ENCODE results near the gene IP6K3.

DNA sequence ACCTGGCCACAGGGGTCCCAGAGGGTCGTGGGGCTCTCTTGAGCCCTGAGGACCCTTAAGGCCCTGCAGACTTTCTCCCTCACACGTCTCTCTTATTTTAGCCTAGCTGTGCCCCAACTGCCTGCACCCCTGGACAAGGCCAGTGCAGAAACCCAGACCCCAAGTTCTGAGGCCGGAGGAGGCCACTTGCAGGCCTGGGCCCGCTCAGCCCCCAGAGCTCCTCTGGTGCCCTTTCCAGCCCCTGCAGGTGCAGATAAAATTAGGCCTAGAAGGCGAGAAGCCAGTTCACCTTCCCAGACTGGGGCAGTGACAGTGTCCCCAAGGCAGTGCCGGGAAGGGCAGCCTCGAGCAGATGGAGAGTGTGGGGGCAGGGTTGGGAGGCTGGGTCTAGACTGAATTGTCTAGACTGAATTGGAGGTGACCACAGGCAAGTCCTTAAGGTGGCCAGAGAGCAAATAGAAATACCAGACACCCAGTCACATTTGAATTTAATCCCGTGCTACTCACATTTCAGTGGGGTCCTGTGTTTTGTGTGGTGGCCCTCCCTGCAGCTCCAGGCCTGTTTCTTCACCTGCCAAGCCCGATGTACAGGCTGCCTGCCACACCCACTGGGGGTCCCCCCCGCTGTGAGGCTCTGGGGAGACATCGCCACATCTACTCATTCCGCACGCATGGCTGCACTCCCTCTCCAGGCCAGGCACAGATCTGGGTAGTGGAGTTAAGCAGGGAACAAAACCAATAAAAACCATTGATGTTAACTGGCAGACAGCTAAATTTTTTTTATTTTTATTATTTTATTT is 8.6 kb upstream of the IP6K3 start:
- TF ChIP-seq, protein P1, sequence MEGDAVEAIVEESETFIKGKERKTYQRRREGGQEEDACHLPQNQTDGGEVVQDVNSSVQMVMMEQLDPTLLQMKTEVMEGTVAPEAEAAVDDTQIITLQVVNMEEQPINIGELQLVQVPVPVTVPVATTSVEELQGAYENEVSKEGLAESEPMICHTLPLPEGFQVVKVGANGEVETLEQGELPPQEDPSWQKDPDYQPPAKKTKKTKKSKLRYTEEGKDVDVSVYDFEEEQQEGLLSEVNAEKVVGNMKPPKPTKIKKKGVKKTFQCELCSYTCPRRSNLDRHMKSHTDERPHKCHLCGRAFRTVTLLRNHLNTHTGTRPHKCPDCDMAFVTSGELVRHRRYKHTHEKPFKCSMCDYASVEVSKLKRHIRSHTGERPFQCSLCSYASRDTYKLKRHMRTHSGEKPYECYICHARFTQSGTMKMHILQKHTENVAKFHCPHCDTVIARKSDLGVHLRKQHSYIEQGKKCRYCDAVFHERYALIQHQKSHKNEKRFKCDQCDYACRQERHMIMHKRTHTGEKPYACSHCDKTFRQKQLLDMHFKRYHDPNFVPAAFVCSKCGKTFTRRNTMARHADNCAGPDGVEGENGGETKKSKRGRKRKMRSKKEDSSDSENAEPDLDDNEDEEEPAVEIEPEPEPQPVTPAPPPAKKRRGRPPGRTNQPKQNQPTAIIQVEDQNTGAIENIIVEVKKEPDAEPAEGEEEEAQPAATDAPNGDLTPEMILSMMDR (conservative IDR thresholded peaks at IDR 0.05): no peak
- no peak for TF ChIP-seq ZFX (IDR thresholded peaks at IDR 0.05)

All from C4-2B (cell line).